D721Med (cell line): Measurements from ENCODE around the gene EVI5L.

Experiments
- DNase-seq: peaks from one replicate; pipeline ENCODE4 v3.0.0; 2011; ENCODE audit warnings: low spot score; ENCODE audit not compliant: insufficient read length
- FAIRE-seq: peaks from 2 replicates; lab custom pipeline; 2011; peaks lifted over from hg19 to GRCh38; lab: Jason Lieb, UNC
- CTCF ChIP-seq: IDR thresholded peaks from 2 replicates; pipeline ENCODE4 v1.5.1; 2012; ENCODE audit warnings: mild to moderate bottlenecking, control low read depth; ENCODE audit not compliant: insufficient read depth; ENCODE audit errors: missing control alignments

EVI5L gene

GRCh38 chr19:7897292-7897691 lies 67.3 kb downstream of the EVI5L start:
- DNase-seq (no peak), FAIRE-seq (no peak)
- no peak for TF ChIP-seq CTCF

- DNase-seq (no peak), FAIRE-seq (no peak)
- TF ChIP-seq CTCF, result no peak
These were observed 68.9 kb downstream of the EVI5L start for GRCh38 chr19:7898967-7899366.

- TF ChIP-seq CTCF, result no peak
- no peak for DNase-seq
- FAIRE-seq, result no peak
These were observed 69.8 kb downstream of the EVI5L start for GRCh38 chr19:7899751-7900378.

- no peak for DNase-seq
- TF ChIP-seq CTCF, result no peak
- FAIRE-seq, result no peak
These were observed 70.4 kb downstream of the EVI5L start for GRCh38 chr19:7900401-7900870.

GRCh38 chr19:7900931-7901330 lies 70.9 kb downstream of the EVI5L start:
- FAIRE-seq (no peak), DNase-seq (no peak)

GRCh38 chr19:7901337-7901736 lies 71.3 kb downstream of the EVI5L start:
- no peak for FAIRE-seq
- DNase-seq, result no peak
- no peak for TF ChIP-seq CTCF

More at GRCh38 chr19:7900931-7901330, 70.9 kb downstream of the EVI5L start:
- TF ChIP-seq CTCF, result no peak

GRCh38 chr19:7902796-7903243 lies 72.8 kb downstream of the EVI5L start:
- DNase-seq (no peak), FAIRE-seq (no peak)
- no peak for TF ChIP-seq CTCF
